ENCODE measurements around the gene PRODH.
"Not testable (repeated sequence)": the region's sequence is repeated elsewhere in the genome, so short reads cannot be mapped to it uniquely, and the experiment has no call there.

The PRODH gene

GRCh38 chr22:18954303-18954989 lies 18.4 kb upstream of the PRODH start:
- peak; percentile 46 for DNase-seq

- DNase-seq, result not testable (repeated sequence)
Observed at GRCh38 chr22:18953128-18953527, 17.0 kb upstream of the PRODH start.

GRCh38 chr22:18952022-18952421 lies 15.9 kb upstream of the PRODH start:
- DNase-seq, result no peak

GRCh38 chr22:18950141-18950540 lies 14.0 kb upstream of the PRODH start:
- DNase-seq, result no peak

GRCh38 chr22:18947905-18948304 lies 11.8 kb upstream of the PRODH start:
- DNase-seq, result no peak

GRCh38 chr22:18947105-18947504 lies 11.0 kb upstream of the PRODH start:
- DNase-seq, result not testable (repeated sequence)

- DNase-seq, result not testable (repeated sequence)
Observed at GRCh38 chr22:18938691-18939090, 2.6 kb upstream of the PRODH start.

GRCh38 chr22:18934688-18935087 lies 1.4 kb downstream of the PRODH start:
- not testable (repeated sequence) for DNase-seq

- no peak for DNase-seq
Observed at GRCh38 chr22:18933914-18934313, 2.2 kb downstream of the PRODH start.

- DNase-seq, result no peak
Observed at GRCh38 chr22:18931905-18932652, 4.0 kb downstream of the PRODH start.

- DNase-seq, result no peak
Observed at GRCh38 chr22:18929459-18929858, 6.6 kb downstream of the PRODH start.

GRCh38 chr22:18927573-18927972 lies 8.5 kb downstream of the PRODH start:
- no peak for DNase-seq

GRCh38 chr22:18927020-18927419 lies 9.1 kb downstream of the PRODH start:
- DNase-seq, result no peak

- no peak for DNase-seq
Observed at GRCh38 chr22:18925368-18926064, 10.6 kb downstream of the PRODH start.

GRCh38 chr22:18920257-18920902 lies 15.7 kb downstream of the PRODH start:
- not testable (repeated sequence) for DNase-seq

GRCh38 chr22:18917818-18918217 lies 18.3 kb downstream of the PRODH start:
- not testable (repeated sequence) for DNase-seq

GRCh38 chr22:18915550-18915949 lies 20.5 kb downstream of the PRODH start:
- DNase-seq, result not testable (repeated sequence)

- not testable (repeated sequence) for DNase-seq
Observed at GRCh38 chr22:18914558-18914957, 21.5 kb downstream of the PRODH start.

GRCh38 chr22:18912264-18912946 lies 23.7 kb downstream of the PRODH start:
- DNase-seq, result not testable (repeated sequence)

GRCh38 chr22:18911535-18911934 lies 24.6 kb downstream of the PRODH start:
- DNase-seq, result not testable (repeated sequence)

GRCh38 chr22:18909556-18909955 lies 26.5 kb downstream of the PRODH start:
- no peak for DNase-seq

GRCh38 chr22:18906896-18907295 lies 29.2 kb downstream of the PRODH start:
- no peak for DNase-seq

- not testable (repeated sequence) for DNase-seq
Observed at GRCh38 chr22:18906410-18906745, 29.7 kb downstream of the PRODH start.

All from stimulated activated CD4-positive, alpha-beta T cell treated with anti-CD3 and anti-CD28 coated beads, Interleukin-12 subunit alpha, Interleukin-12 subunit beta, amount 100 ng/mL, for 4 hours (primary cell).